IPS-18c (cell line): Measurements from ENCODE around the gene TEX101.
A peak's percentile ranks its signal among the peaks of the same experiment; 100 is the strongest.

Experiments
- H3K4me3 ChIP-seq: 2 replicates; pipeline ENCODE4 v1.7.0; 2013; ENCODE audit warnings: low read depth, mild to moderate bottlenecking, low read length, moderate library complexity; ENCODE audit not compliant: insufficient read depth
- H3K9me3 ChIP-seq: one replicate; pipeline ENCODE4 v1.6.1; 2013; ENCODE audit warnings: mild to moderate bottlenecking, low read length, moderate library complexity; ENCODE audit not compliant: control insufficient read depth, insufficient read depth

The TEX101 gene

DNA sequence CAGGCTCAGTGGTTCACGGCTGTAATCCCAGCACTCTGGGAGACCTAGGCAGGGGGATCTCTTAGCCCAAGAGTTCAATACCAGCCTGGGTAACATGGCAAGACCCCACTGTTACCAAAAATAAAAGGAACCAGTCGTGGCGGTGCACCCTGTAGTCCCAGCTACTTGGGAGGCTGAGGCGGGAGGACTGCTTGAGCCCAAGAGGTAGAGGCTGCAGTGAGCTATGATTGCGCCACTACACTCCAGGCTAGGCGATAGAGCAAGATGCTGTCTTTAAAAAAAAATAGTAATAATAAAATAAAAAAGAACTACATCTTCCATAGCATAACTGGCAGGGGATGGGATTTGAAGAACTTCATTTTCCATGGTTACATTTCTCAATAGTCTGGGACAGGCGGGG lies 47.7 kb downstream of the TEX101 start:
- H3K4me3 ChIP-seq: peak overlapping the region; percentile 57
- H3K9me3 ChIP-seq: no peaks in the 10 kb centered on the region

DNA sequence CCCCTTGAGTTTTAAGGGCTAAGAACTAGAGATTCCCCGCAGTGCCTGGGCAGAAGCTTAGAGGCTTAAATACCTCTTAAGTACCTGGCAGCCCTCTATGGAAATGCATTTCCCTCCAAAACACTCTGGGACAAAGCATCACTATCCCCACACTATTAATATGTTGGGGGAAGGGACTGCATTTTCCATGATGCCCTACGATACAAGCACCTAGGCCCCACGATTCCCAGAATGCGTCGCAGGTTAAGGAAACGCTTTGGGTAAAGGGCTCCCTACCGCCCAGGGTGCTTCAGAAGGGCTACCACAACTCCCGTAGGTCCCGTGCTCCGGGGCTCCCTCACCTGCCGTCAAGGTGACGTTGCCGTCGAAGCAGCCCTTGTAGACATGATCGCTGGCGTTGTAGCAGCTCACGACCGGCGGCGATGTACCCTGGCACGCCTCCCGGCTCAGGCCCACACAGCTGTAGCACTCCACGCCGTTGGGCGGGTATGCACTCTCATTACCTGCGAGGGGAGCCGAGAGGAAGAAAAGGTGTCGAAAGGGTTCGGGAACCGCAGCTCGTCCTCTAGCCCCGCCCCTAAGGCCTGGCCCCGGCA lies 48.2 kb downstream of the TEX101 start:
- H3K9me3 ChIP-seq: no peaks in the 10 kb centered on the region
- peak overlapping the region; percentile 57 for H3K4me3 ChIP-seq

DNA sequence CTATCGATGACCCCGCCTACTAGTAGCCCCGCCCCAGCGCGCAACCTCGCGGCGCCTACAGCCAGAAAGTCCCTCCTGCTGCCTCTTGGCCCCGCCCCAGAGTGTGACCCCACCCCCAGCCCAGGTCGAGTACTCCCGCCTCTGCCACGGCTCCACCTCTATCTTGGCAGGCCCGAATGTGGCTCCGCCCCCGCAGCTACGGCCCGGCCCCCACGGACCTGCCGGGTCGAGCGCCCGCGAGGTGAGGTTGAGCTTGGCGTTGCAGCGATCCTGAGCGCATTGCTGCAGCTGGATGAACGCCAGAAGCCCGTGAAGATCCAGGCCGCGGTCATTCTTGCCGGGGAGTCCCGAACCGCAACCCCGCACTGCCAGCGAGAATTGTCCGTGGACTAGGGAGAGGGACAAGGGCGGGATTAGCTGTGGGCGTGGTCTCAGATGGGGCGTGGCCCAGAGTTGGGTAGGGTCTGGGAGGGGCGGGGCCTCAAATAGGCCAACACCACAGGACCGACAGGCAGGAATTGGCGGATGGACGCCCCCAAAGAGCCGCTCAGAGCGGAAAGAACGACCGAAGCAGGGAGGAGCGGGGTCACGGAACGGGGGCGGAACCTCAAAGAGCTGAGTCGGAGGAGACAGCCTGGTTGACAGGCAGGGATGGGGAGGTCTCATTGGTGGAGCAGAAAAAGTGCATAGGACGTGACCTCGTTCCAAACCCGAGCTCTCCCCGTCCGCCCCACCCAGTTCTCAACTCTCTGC lies 48.9 kb downstream of the TEX101 start:
- Histone ChIP-seq H3K4me3 (peak overlapping the region; percentile 93), H3K9me3 (no peaks in the 10 kb centered on the region)

DNA sequence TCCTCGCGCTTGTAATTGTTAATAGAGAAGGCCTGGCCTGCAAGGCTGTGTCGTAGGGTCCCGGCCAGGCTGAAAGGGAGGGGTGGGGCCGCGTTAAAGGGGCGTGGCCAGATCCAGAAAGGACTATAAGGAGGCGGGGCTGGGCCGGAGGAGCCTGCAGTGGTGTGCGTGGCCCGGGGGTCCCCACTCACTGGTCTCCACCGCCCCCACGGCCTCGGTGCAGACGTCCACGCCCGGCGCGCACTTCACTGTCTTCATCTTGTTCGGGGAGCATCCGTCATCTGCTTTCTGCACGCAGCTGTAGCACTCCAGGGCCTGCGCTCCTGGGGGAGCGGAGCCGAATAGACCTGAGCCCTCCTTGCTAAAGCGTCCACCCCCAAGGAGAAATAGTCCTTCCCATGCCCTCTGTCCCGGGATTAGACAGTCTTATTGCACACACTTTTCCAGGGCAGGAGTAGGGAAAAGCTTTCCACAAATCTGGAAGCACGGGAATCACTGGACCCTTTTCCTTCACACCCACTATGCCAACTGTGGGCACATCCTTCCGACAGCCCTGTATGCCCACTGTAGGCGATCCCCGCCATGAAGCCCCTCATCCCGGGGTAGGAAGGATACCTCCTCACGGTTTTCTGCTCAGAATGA lies 49.6 kb downstream of the TEX101 start:
- H3K4me3 ChIP-seq: peak overlapping the region; percentile 93

GRCh38 chr19:43465468-43466120 lies 50.9 kb downstream of the TEX101 start, which contains the start of gene LYPD3:
TSS of gene LYPD3 (minus strand) at chr19:43465608. CDS start at chr19:43465571, 37 bp downstream.
- Histone ChIP-seq H3K9me3 (no peaks in the 10 kb centered on the region), H3K4me3 (peak within 1 kb of the TSS; percentile 93; the same call in 1 of the 2 replicates)

More for the DNA sequence above, 49.6 kb downstream of the TEX101 start:
- no peaks in the 10 kb centered on the region for H3K9me3 ChIP-seq

DNA sequence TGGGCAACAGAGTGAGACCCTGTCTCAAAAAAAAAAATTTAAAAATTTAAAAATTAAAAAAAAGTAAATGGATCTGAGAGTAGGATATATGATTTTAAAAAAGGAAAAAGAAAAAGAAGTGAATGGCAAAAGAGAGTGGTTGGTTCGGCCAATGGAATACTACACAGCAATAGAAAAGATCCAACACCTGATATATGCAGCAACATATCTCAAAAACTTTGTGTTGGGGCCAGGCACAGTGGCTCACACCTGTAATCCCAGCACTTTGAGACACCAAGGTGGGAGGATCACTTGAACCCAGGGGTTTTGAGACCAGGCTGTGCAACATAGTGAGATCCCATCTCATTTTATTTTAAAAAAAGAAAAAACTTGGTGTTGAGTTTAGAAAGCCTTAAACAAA lies 52.1 kb downstream of the TEX101 start:
- no peak overlapping the region for H3K4me3 ChIP-seq

GRCh38 chr19:43467276-43467675 lies 52.6 kb downstream of the TEX101 start:
- Histone ChIP-seq H3K4me3 (no peak overlapping the region), H3K9me3 (no peaks in the 10 kb centered on the region)

More for the DNA sequence above, 52.1 kb downstream of the TEX101 start:
- H3K9me3 ChIP-seq: no peaks in the 10 kb centered on the region

DNA sequence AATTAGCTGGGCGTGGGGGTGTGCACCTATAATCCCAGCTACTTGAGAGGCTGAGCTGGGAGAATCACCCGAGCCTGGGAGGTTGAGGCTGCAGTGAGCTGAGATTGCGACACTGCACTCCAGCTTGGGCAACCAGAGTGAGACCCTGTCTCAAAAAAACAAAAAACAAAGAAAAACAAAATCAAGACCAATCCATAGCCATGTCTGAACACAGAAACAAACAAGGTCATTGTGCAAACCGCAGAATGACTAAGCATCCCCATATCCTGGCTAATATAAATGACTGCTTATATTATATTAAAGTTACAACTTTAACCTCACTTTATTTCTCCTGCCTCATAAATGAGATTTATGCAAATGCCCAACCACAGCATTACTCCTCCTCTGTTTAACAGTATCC lies 53.0 kb downstream of the TEX101 start:
- Histone ChIP-seq H3K9me3 (no peaks in the 10 kb centered on the region), H3K4me3 (no peak overlapping the region)
